Ishikawa (cell line): Measurements from ENCODE around the gene TRIM24.

ENCODE experiments used
- CEBPB ChIP-seq: IDR thresholded peaks from 2 replicates; pipeline ENCODE4 v1.6.1; 2012
- CREB1 ChIP-seq: IDR thresholded peaks from 2 replicates; pipeline ENCODE4 v1.6.1; 2012; ENCODE audit warnings: low read depth
- EGR1 ChIP-seq: IDR thresholded peaks from 2 replicates; pipeline ENCODE4 v1.6.1; 2012
- EP300 ChIP-seq: IDR thresholded peaks from 2 replicates; pipeline ENCODE4 v1.6.1; 2012; ENCODE audit warnings: borderline replicate concordance
- FOXM1 ChIP-seq: IDR thresholded peaks from 2 replicates; pipeline ENCODE4 v1.6.1; 2012; ENCODE audit warnings: low read depth, borderline replicate concordance
- NFIC ChIP-seq: IDR thresholded peaks from 2 replicates; pipeline ENCODE4 v1.6.1; 2012
- RAD21 ChIP-seq: IDR thresholded peaks from 2 replicates; pipeline ENCODE4 v1.6.1; 2012; ENCODE audit warnings: low read depth
- TAF1 ChIP-seq: IDR thresholded peaks from 2 replicates; pipeline ENCODE4 v1.6.1; 2012; ENCODE audit warnings: low read depth, mild to moderate bottlenecking
- TCF12 ChIP-seq: IDR thresholded peaks from 2 replicates; pipeline ENCODE4 v1.6.1; 2012; ENCODE audit warnings: low read depth
- TEAD4 ChIP-seq: IDR thresholded peaks from 2 replicates; pipeline ENCODE4 v1.6.1; 2012
- YY1 ChIP-seq: IDR thresholded peaks from 2 replicates; pipeline ENCODE4 v1.6.1; 2012; ENCODE audit warnings: low read depth
- ZBTB7A ChIP-seq: IDR thresholded peaks from 2 replicates; pipeline ENCODE4 v1.6.1; 2012; ENCODE audit warnings: low read depth
- TF ChIP-seq, protein P1 (sequence below): IDR thresholded peaks from 2 replicates; pipeline ENCODE4 v1.6.1; 2012
- TF ChIP-seq, protein P2 (sequence below): IDR thresholded peaks from 2 replicates; pipeline ENCODE4 v1.6.1; 2012; ENCODE audit warnings: low read depth, mild to moderate bottlenecking
- TF ChIP-seq, protein P3 (sequence below): IDR thresholded peaks from 2 replicates; pipeline ENCODE4 v1.6.1; 2012

TRIM24 gene

DNA sequence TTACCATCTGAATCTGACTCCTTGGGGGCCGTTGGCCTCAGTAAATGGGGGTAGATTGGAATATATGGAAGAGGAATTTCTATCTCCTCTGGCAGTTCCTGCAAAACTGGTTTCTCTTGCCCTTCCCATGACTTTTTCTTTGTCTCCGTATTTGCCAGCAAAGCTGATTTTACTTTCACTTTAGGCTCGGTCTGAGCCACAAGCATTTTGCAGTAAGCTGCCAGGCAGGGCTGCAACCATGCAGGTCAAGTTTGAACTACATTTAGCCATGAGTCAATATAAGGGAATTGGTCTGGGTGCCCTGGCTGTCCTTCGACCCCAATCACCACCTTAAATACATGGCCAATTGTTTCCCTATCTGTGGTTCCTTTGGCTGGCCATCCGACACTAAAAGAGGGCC lies 104.3 kb downstream of the TRIM24 start:
- TF ChIP-seq FOXM1 (no peak), CEBPB (no peak), EGR1 (no peak), EP300 (no peak), NFIC (no peak), ZBTB7A (no peak), TAF1 (no peak), YY1 (no peak)

DNA sequence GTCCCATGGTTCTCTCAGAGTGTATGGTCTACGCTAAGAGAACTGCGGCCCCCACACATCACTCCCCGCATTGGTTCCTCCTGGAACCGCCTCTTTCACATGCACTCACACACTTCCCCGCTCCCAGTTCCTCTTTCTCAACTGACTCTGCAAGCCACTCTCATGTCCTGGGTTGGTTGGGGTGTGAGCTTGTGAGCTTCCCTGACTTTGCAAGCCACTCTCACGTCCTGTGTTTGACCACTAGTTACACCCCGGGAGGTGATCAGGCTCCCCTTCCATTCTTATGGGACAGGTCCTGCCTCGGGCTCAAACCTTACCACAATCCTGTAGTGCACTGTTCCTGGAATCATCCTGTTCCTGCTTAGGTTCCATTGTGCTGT lies 105.0 kb downstream of the TRIM24 start:
- TF ChIP-seq FOXM1 (no peak), RAD21 (no peak), EGR1 (no peak), TEAD4 (no peak), YY1 (no peak), TAF1 (no peak), CEBPB (no peak), CREB1 (no peak), ZBTB7A (no peak), TCF12 (no peak), NFIC (no peak), EP300 (no peak)
- TF ChIP-seq, protein P1, sequence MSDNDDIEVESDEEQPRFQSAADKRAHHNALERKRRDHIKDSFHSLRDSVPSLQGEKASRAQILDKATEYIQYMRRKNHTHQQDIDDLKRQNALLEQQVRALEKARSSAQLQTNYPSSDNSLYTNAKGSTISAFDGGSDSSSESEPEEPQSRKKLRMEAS, result no peak
- TF ChIP-seq, protein P2, sequence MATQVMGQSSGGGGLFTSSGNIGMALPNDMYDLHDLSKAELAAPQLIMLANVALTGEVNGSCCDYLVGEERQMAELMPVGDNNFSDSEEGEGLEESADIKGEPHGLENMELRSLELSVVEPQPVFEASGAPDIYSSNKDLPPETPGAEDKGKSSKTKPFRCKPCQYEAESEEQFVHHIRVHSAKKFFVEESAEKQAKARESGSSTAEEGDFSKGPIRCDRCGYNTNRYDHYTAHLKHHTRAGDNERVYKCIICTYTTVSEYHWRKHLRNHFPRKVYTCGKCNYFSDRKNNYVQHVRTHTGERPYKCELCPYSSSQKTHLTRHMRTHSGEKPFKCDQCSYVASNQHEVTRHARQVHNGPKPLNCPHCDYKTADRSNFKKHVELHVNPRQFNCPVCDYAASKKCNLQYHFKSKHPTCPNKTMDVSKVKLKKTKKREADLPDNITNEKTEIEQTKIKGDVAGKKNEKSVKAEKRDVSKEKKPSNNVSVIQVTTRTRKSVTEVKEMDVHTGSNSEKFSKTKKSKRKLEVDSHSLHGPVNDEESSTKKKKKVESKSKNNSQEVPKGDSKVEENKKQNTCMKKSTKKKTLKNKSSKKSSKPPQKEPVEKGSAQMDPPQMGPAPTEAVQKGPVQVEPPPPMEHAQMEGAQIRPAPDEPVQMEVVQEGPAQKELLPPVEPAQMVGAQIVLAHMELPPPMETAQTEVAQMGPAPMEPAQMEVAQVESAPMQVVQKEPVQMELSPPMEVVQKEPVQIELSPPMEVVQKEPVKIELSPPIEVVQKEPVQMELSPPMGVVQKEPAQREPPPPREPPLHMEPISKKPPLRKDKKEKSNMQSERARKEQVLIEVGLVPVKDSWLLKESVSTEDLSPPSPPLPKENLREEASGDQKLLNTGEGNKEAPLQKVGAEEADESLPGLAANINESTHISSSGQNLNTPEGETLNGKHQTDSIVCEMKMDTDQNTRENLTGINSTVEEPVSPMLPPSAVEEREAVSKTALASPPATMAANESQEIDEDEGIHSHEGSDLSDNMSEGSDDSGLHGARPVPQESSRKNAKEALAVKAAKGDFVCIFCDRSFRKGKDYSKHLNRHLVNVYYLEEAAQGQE, result no peak

DNA sequence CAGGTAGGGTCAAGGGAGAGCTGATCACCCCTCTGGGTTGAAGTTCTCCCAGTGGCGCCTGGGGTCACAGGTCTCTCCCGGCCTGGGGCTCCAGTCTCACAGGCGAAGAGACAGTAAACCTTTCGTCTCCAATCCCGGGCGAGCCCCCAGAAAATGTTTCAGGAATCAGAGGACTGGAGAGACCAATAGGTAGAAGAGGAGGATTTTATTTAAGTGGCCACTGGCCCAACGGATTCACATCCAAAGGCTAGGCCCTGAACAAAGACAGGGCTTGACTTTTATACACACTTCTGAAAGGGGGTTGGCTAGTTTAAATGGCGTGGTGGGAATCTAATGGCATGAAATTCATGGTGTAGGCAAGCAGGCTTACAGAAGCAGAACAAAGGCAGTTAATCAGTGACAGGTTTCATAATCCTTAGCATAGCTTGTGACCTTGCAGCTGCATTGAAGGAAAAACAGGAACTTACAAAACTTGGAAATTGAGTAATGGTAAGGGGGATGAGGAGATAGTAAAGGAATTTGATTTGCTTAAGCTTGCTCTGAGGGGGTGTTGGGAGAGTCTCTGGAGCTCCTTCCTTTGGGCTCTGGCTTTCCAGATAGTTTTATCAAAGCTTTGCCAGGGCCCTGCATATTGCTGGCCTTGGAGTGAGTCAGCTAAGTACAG lies 105.5 kb downstream of the TRIM24 start:
- TF ChIP-seq NFIC (no peak), ZBTB7A (no peak), FOXM1 (no peak), CEBPB (no peak), TAF1 (no peak), RAD21 (no peak), CREB1 (no peak)
- TF ChIP-seq, protein P1, result no peak
- TF ChIP-seq, protein P3, sequence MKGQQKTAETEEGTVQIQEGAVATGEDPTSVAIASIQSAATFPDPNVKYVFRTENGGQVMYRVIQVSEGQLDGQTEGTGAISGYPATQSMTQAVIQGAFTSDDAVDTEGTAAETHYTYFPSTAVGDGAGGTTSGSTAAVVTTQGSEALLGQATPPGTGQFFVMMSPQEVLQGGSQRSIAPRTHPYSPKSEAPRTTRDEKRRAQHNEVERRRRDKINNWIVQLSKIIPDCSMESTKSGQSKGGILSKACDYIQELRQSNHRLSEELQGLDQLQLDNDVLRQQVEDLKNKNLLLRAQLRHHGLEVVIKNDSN, result no peak

DNA sequence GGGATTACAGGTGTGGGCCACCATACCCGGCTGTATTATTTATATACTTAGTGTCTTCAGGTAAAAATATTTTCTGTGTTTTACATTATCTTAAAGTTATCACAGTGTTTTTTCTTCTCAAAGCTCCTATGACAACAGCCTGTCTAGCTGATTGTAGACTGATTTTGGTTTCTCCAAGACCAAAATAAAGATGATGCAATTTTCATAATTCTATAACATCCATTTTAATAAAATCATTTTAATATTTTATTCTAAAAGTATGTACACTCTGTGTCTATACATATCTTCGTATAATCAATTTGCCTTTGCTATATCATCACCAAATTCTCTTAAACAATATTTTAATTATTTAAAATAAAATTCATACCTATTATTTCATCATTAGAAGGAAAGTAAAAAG lies 108.6 kb downstream of the TRIM24 start:
- TF ChIP-seq EP300, result no peak

DNA sequence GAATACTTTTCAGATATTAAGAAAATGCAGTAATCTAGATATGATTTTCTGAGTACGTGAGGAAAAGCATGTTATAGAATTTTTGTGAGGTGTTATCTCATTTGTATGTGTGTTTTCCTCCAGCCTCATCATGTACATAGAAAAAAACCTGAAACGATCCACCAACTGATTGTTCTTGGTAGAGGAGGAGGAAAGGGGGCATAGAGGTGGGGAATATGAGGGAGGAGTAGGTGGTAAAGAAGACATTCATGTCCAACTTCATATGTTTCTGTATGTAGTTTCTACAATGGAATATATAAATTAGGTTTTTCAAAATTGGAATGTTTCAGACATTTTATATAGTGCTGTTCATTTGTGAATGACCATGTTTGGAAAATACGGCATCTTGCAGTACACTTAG lies 109.4 kb downstream of the TRIM24 start:
- TF ChIP-seq EGR1 (no peak), CREB1 (no peak), TCF12 (no peak), RAD21 (no peak), TAF1 (no peak), CEBPB (no peak), ZBTB7A (no peak), TEAD4 (no peak), EP300 (no peak), NFIC (no peak), YY1 (no peak), FOXM1 (no peak)
- TF ChIP-seq, protein P2, result no peak
- TF ChIP-seq, protein P1, result no peak
- TF ChIP-seq, protein P3, result no peak

DNA sequence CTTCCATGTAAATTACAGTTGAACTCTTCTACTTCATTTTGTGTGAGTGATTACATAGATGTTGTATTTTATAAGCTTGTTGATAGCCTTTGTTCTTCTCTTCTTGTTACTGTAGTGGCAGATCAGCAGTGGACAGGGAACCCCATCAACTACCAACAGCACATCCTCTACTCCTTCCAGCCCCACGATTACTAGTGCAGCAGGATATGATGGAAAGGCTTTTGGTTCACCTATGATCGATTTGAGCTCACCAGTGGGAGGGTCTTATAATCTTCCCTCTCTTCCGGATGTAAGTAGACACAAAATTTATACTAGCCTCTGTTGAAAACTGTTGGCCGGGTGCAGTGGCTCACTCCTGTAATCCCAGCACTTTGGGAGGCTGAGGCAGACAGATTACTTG lies 110.7 kb downstream of the TRIM24 start:
- TF ChIP-seq, protein P2, result no peak
- no peak for TF ChIP-seq ZBTB7A
